ENCODE measurements around the gene SPO11. TPM values are rescaled to one million over a fixed set of nuclear protein-coding genes. Genes with fewer than 3 reads are reported as not detected.

Gene SPO11
- total and polyA plus RNA-seq, 2 experiments from 2014 or later, result not detected

- no peak for TF ChIP-seq CTCF (conservative IDR thresholded peaks at IDR 0.05; ENCODE audit: low read depth in 2 of 2)
- no peak for TF ChIP-seq EZH2phosphoT487 (IDR thresholded peaks at IDR 0.05; ENCODE audit: unreplicated experiment)
- no peak for TF ChIP-seq EZH2 (IDR thresholded peaks at IDR 0.05; ENCODE audit: low read depth, unreplicated experiment)
- TF ChIP-seq JUNB (IDR thresholded peaks at IDR 0.05; ENCODE audit: unreplicated experiment), result no peak
- TF ChIP-seq ZNF114 (CRISPR knock-in tag; IDR thresholded peaks at IDR 0.05), result no peak
Observed at GRCh38 chr20:57291694-57292093, 37.9 kb upstream of the SPO11 start (continued).

GRCh38 chr20:57292611-57293010 is 37.0 kb upstream of the SPO11 start:
- Histone ChIP-seq H4K20me1 (replicated peaks; ENCODE audit: insufficient read depth) (no peaks in the 10 kb centered on the region), H3K4me2 (no peak overlapping the region), H2AFZ (no peak overlapping the region), H3K9me2 (ENCODE audit: insufficient read depth) (no peaks in the 10 kb centered on the region), H3K27me3 (ENCODE audit: insufficient read depth) (no peaks in the 10 kb centered on the region), H3K36me3 (ENCODE audit: insufficient read depth) (no peaks in the 10 kb centered on the region), H3K4me1 (ENCODE audit: insufficient read depth) (peaks cover 9% of the 10 kb centered on the region; the same call in 1 of the 2 replicates), H3K79me2 (replicated peaks; ENCODE audit: insufficient read depth) (no peaks in the 10 kb centered on the region), H3K4me3 (no peak overlapping the region), H3F3A (replicated peaks; ENCODE audit: low read depth) (no peaks in the 10 kb centered on the region), H3K27ac (ENCODE audit: low read depth) (no peak overlapping the region)
- no peak overlapping the region for H3K4me3 Mint-ChIP-seq
- H3K27me3 Mint-ChIP-seq (ENCODE audit: insufficient read depth, low read depth, poor library complexity), result peaks cover 15% of the 10 kb centered on the region
- H3K4me1 Mint-ChIP-seq, result peaks cover 34% of the 10 kb centered on the region
- DNase-seq (ENCODE audit: low spot score) (no peak), ATAC-seq (no peak)
- no peaks in the 10 kb centered on the region for H3K36me3 Mint-ChIP-seq (ENCODE audit: low read depth)
- H3K9me3 Mint-ChIP-seq, result no peaks in the 10 kb centered on the region
- H3K27ac Mint-ChIP-seq, result no peak overlapping the region
- TF ChIP-seq CREB1 (CRISPR knock-in tag; IDR thresholded peaks at IDR 0.05; ENCODE audit: low read depth) (no peak), ZNF462 (CRISPR knock-in tag; IDR thresholded peaks at IDR 0.05) (no peak), STAT1 (IDR thresholded peaks at IDR 0.05; ENCODE audit: unreplicated experiment) (no peak), REST (IDR thresholded peaks at IDR 0.05; ENCODE audit: unreplicated experiment) (no peak), CTCF (conservative IDR thresholded peaks at IDR 0.05; ENCODE audit: low read depth in 2 of 2) (no peak), NANOG (IDR thresholded peaks at IDR 0.05; ENCODE audit: borderline replicate concordance) (no peak), JUNB (IDR thresholded peaks at IDR 0.05; ENCODE audit: unreplicated experiment) (no peak)

Data from GM23338 (cell line).